Left ventricle myocardium inferior (tissue), 1 donor: ENCODE results near the gene CPSF6. TPM values are rescaled to one million over a fixed set of nuclear protein-coding genes. Genes with fewer than 3 reads are reported as not detected.

Experiments used
- DNase-seq: peaks from one replicate; pipeline ENCODE4 v3.0.0-alpha.2; 2020
- H3K27ac ChIP-seq: fragments of 200-600 bp; replicated peaks from 2 replicates; pipeline ENCODE4 v1.8.0; 2021
- H3K27me3 ChIP-seq: fragments of 200-600 bp; 2 replicates; pipeline ENCODE4 v1.8.0; 2021; ENCODE audit warnings: low read depth
- H3K36me3 ChIP-seq: fragments of 200-600 bp; 2 replicates; pipeline ENCODE4 v1.8.0; 2021
- H3K4me1 ChIP-seq: fragments of 200-600 bp; 2 replicates; pipeline ENCODE4 v1.8.0; 2021
- H3K4me3 ChIP-seq: fragments of 200-600 bp; 2 replicates; pipeline ENCODE4 v1.8.0; 2021; ENCODE audit warnings: mild to moderate bottlenecking, moderate library complexity
- H3K9me3 ChIP-seq: fragments of 200-600 bp; replicated peaks from 2 replicates; pipeline ENCODE4 v1.8.0; 2021
- CTCF ChIP-seq: fragments of 200-600 bp; IDR thresholded peaks from 2 replicates; pipeline ENCODE4 v1.8.0; 2021; ENCODE audit warnings: antibody characterized with exemption, mild to moderate bottlenecking, borderline replicate concordance
- intact Hi-C: fragments of 100-400 bp; cut with micrococcal nuclease; formaldehyde crosslinking; loops from one replicate; pipeline ENCODE4 v1.11.0; 2022
- total RNA-seq: library from RNA; stranded (reverse); fragmentation: NEBNext Ultra II Directional; extraction: Animal tissue kit (Norgen Biotek cat#: 25700); gene quantifications from one replicate; pipeline ENCODE4 v1.2.1, GENCODE V29; 2021
- donor health status: DM: no; HTN: yes; CAD: no; lungs with severe emphysema.

The CPSF6 gene
- total RNA-seq, 1 donor from 2014 or later = 28.6 TPM

GRCh38 chr12:69211160-69211559 lies 28.2 kb upstream of the CPSF6 start:
- H3K4me3 ChIP-seq = no peak overlapping the region
- no peaks in the 10 kb centered on the region for H3K27me3 ChIP-seq
- no peaks in the 10 kb centered on the region for H3K36me3 ChIP-seq
- TF ChIP-seq CTCF = no peak
- no peak for DNase-seq
- no peaks in the 10 kb centered on the region for H3K4me1 ChIP-seq
- intact Hi-C loops = no loop called here
- H3K27ac ChIP-seq = no peak overlapping the region
- H3K9me3 ChIP-seq = no peaks in the 10 kb centered on the region

DNA sequence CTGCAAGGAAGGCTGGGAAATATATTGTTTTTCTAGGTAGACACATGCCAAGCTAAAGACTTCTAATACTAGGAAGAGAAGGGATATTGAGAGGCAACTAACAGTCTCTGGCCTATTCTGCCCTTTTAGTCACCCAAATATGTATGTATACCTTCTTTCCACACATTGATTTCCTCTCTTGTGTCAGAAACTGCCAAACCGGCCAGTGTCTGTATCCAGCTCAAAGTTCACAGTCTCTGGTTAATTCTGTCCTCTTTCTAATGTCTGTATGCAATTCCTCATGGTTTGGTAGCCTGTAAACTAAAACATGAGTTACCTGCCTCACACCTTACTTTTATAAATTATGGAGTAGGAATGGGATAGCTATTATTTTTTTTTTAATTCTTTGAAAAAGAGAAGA lies 25.2 kb upstream of the CPSF6 start:
- H3K9me3 ChIP-seq = no peaks in the 10 kb centered on the region
- DNase-seq = no peak
- H3K27ac ChIP-seq = no peak overlapping the region
- TF ChIP-seq CTCF = no peak
- intact Hi-C loops = no loop called here
- H3K36me3 ChIP-seq = no peaks in the 10 kb centered on the region
- no peaks in the 10 kb centered on the region for H3K4me1 ChIP-seq
- H3K27me3 ChIP-seq = no peaks in the 10 kb centered on the region
- no peak overlapping the region for H3K4me3 ChIP-seq

DNA sequence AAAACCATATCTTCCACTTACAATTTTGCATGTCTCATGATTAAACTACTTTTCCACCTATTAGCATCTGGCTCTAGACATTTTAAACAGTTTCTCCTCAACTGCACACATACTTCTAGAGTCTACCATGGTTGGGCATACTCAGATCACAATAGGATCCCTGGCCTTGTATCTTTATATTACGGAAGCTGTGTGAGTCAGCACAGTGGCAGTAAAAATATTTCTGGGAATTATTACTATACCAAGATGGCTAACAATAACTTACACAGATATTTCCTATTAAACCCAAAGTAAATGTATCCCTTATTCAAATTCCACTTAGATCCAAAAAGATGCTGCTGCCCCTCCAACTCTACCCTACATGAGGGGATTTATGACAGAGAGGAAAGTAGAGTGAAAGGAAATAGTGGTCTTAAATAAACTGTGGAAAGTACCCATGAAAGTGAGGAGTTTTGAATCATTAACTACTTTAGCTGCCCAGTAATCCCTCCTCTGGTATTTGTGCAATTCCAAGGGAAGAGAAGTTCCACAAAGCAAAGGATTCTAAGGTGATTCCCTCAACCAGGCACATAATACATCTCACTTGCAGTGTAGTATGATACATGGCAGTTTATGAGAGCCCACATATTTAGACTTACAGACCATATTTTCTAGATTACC lies 14.0 kb upstream of the CPSF6 start:
- no peak overlapping the region for H3K4me3 ChIP-seq
- no peak for DNase-seq
- H3K9me3 ChIP-seq = no peaks in the 10 kb centered on the region
- H3K4me1 ChIP-seq = no peaks in the 10 kb centered on the region
- no peak for TF ChIP-seq CTCF
- no peaks in the 10 kb centered on the region for H3K36me3 ChIP-seq
- intact Hi-C loops = no loop called here
- no peak overlapping the region for H3K27ac ChIP-seq
- no peaks in the 10 kb centered on the region for H3K27me3 ChIP-seq

DNA sequence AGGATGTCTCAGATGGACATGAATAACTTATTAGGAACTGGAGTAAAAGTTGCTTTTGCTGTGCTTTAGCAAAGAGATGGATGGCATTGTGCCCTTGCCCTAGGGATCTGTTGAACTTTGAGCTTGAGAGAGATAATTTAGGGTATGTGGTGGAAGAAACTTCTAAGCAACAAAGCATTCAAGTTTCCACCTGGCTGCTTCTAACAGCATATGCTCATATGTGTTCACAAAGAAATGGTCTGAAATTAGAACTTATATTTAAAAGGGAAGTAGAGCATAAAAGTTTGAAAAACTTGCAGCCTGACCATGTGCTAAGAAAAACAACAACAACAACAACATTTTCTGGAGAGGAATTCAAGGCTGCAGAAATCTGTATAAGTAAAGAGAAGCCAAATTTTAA lies 7.9 kb upstream of the CPSF6 start:
- Histone ChIP-seq H3K9me3 (peaks cover 23% of the 10 kb centered on the region), H3K4me1 (no peaks in the 10 kb centered on the region), H3K36me3 (no peaks in the 10 kb centered on the region), H3K27me3 (no peaks in the 10 kb centered on the region), H3K4me3 (no peak overlapping the region), H3K27ac (no peak overlapping the region)
- TF ChIP-seq CTCF = no peak
- intact Hi-C loops = no loop called here
- DNase-seq = no peak

DNA sequence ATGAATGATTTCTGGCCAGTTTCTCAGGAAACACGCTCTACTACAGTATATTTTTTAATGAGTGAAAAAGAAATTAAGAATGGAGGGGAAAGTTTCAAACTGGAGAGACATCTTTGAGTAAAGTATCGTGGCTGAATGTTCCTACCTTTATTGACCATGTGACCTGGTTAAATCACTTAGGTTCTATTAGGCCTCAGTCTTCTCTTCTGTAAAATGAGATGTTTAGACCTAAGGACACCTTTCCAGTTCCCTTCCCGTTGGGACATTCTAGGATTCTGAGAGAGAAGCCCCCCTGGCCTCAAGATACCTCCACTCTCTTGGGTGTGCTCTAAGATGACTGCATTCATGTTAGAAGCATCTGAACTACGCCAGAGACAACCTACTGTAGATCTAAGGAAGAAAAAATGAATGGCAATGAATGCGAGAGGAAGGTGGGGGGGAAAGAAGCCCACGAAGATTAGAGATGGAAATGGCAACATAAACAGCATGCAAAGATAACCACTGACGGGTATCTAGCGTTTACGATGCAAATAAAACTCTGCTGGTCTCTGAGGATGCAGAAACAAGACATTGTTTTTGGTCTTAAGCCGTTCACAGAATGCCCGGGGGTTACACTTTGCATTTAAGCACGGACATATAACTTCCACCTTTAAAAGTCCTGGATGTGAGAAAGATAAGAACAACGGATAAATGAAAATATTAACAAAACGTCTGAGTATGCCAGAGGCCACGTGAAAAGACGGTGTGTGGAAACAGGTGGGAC lies 599 bp upstream of the CPSF6 start:
- Histone ChIP-seq H3K4me3 (peak overlapping the region; percentile 86), H3K27ac (peak overlapping the region; percentile 97), H3K9me3 (no peaks in the 10 kb centered on the region), H3K27me3 (no peaks in the 10 kb centered on the region), H3K36me3 (no peaks in the 10 kb centered on the region), H3K4me1 (peaks cover 44% of the 10 kb centered on the region)
- no peak for TF ChIP-seq CTCF
- intact Hi-C loops = no loop called here
- no peak for DNase-seq
